Kasumi-1 (cell line): Measurements from ENCODE around the gene CPNE8.

Source experiments
- DNase-seq, 2 experiments: peaks; one replicate each; lab custom pipeline; 2025; lab: John Stamatoyannopoulos, UW

Gene CPNE8

GRCh38 chr12:38905480-38906351 is at the start of gene CPNE8:
CPNE8 (minus strand) TSS chr12:38905591; CDS start chr12:38905534, 57 bp downstream.
- no peak for DNase-seq

- DNase-seq = no peak
These were observed 49.0 kb upstream of the CPNE8 start for GRCh38 chr12:38954238-38954873.

DNA sequence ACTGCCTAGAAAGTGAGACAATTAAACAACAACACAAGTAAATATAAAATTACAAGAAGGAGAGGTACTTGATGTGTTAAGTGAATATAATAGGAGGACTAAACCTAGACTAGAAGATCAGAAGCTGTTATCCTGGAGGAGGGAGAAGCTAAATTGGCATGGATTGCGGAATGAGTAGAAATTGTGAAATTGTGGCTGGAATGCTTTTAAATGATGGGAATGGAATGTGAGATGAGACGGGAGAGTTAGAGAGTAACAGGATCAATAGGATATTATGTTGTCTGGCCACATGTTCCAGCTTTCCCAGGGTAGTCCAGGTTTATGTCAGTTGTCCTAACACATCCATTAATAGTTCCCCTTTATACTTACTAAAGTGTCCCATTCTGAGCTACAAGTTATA is 44.0 kb upstream of the CPNE8 start:
- no peak for DNase-seq

GRCh38 chr12:38934686-38935085 is 29.3 kb upstream of the CPNE8 start:
- DNase-seq = peak; percentile 24 to 36

DNA sequence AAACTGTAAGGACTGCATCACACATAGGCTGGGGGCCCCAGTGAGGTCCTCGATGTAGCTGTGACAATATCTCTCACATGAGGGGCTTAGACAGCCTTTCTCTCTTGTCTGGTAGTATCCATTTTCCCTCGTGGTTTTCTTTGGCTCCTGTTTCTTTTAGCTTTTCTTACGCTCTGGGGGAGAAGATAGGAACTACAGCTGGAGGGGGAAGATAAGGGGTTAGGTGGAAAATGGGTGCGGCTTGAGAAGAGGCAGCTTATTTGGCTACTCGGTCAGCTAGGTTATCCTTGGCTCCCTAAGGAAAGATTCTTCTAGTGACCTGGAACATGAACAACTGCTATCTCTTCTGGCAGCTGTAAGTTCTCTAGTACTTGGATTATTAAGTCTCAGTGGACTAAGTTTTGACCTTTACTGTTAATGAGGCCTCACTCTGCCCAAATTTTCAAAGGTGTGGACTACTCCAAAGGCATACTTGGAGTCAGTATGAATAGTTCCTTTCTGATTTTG is 28.7 kb upstream of the CPNE8 start:
- DNase-seq = peak in 1 of 2 experiments; percentile 11

DNA sequence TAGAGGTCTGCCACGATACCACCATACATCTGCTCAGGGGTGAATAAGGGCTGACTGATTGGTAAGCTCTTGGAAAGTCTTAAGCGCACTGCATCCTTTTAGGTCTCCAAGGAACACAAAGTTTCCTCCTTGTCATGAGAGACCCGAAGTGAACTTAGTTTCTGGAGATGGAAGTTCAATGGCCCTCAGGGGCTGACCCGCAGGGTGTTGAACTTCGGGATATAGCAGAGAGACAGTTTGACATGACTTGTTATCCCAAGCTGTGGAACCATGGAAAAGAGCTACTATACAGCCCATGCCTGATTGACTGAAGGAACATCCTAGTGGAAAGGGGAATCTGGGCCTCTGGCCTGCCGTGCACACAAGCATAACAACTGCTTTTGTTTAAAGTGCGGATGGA is 26.9 kb upstream of the CPNE8 start:
- no peak for DNase-seq

GRCh38 chr12:38931461-38931860 is 26.1 kb upstream of the CPNE8 start:
- no peak for DNase-seq

DNA sequence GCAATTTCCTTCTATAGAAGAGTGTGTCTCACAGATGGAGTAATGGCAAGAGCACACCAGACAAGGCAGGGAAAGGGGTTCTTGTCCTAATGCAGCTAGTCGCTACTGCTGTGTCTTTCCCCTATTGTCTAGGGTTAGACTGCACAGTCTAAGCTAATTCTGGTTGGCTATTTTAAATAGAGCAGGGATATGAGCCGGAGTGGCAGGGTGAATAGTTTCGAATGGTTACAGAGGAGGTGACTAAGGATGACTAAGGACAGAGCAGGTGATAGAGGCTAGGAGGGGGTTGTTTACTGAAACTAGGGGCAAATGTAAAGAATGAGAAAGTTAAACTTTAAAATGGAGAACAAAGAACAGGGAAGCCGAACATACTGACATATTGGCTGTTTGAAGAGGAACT is 25.6 kb upstream of the CPNE8 start:
- DNase-seq = no peak

- DNase-seq = no peak
These were observed 21.1 kb upstream of the CPNE8 start for GRCh38 chr12:38926501-38926900.

- DNase-seq = peak; percentile 73 to 81
These were observed 15.8 kb upstream of the CPNE8 start for GRCh38 chr12:38921025-38921677.

GRCh38 chr12:38919191-38919590 is 13.8 kb upstream of the CPNE8 start:
- no peak for DNase-seq

- DNase-seq = no peak
These were observed 10.2 kb upstream of the CPNE8 start for GRCh38 chr12:38915429-38916182.

- DNase-seq = no peak
These were observed 6.7 kb upstream of the CPNE8 start for GRCh38 chr12:38912116-38912515.

DNA sequence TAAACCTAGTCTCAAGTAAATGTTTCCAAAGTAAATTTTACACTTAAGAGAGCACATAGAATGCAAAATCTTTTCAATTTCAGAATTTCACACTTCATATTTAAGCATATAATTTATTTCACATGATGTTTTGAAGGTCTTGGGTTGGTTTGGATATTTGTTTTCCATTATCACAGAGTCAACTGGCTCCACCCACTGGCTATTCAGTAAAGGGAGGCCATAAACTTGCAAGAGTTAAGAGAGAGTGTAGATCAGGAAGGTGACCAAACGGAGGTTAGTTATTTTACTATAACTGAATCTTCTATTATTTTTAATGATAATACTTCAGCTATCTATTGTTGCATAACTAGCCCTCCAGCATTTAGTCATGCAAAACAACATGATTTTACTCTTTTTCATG is 6.2 kb upstream of the CPNE8 start:
- no peak for DNase-seq

GRCh38 chr12:38907201-38907923 is 2.0 kb upstream of the CPNE8 start:
- peak in 1 of 2 experiments; percentile 9 for DNase-seq

DNA sequence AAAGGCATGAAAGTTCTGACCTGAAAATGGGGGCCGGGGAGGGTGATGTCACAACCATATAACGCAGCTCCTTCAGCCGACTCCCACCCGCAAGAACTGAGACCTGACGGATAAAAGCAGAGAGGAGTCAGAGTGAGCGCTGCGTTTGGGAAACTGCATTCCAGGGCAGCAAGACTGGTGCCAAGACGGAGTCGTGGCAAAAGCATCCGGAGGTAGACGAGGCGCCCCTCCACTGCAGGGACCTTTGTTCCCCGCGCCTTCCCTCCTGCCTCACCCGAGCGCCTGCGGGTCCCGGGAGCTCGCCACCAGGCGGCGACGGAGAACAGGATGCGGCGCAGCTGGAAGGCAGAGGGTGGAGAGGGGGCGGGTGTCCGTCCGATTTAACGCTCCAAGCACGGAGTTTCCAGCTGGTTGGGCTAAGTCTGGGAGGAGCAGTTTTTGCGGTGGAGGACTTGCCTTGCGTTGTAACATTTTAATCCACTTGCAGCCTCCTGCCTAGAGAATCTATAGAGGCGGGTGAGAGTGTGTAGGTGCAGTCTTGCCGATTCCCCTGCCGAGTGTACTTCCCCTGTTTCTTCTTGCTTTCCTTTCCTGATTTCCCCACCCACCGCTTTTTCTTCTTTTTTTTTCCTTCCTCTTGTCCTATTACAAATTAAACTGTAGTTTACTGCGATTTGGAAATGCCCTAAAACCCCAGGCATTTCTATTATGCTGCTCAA is 1.2 kb upstream of the CPNE8 start:
- DNase-seq = peak; percentile 78 to 84

GRCh38 chr12:38904537-38905479 is 583 bp downstream of the CPNE8 start:
- no peak for DNase-seq

- no peak for DNase-seq
These were observed 1.8 kb downstream of the CPNE8 start for GRCh38 chr12:38903596-38903995.

- no peak for DNase-seq
These were observed 7.2 kb downstream of the CPNE8 start for GRCh38 chr12:38898001-38898684.
